GM12878 (cell line): ENCODE measurements around the gene CFI. TPM values are rescaled to one million over a fixed set of nuclear protein-coding genes. Genes with fewer than 3 reads are reported as not detected.

Source experiments
- ATAC-seq: fragments of 200-7000 bp; cut with Tn5 transposase; 3 replicates; pipeline ENCODE4 v1.9.1; 2020; ENCODE audit warnings: mild to moderate bottlenecking, moderate library complexity
- BruUV-seq: library from RNA; stranded (reverse); fragments of 400-500 nt; replicated peaks from 2 replicates; lab custom pipeline; 2021; lab: Mats Ljungman, UMichigan
- CTCF ChIA-PET: fragments of 300-600 bp; sonication (Branson Sonifier 250); formaldehyde crosslinking; extraction: SDS; loops from one replicate; lab custom pipeline; 2021; ENCODE audit warnings: inconsistent platforms; lab: Yijun Ruan, JAX
- POLR2A ChIA-PET: fragments of 350-600 bp; formaldehyde crosslinking; extraction: SDS; loops from one replicate; lab custom pipeline; 2021; ENCODE audit warnings: inconsistent platforms; lab: Charles Lee
- RAD21 ChIA-PET: fragments of 300-600 bp; sonication (Branson Sonifier 250); formaldehyde crosslinking; loops from one replicate; lab custom pipeline; 2023; ENCODE audit warnings: antibody characterized with exemption; ENCODE audit not compliant: unreplicated experiment; lab: Charles Lee
- SMC1A ChIA-PET: fragments of 300-600 bp; sonication (Branson Sonifier 250); formaldehyde crosslinking; loops from one replicate; lab custom pipeline; 2023; ENCODE audit not compliant: unreplicated experiment, uncharacterized antibody; lab: Charles Lee
- DNase-seq: peaks from one replicate; pipeline ENCODE4 v3.0.0-alpha.2; 2011; ENCODE audit warnings: low read depth, low spot score
- FAIRE-seq: peaks from 3 replicates; lab custom pipeline; 2011; peaks lifted over from hg19 to GRCh38; lab: Jason Lieb, UNC
- H2AFZ ChIP-seq: 2 replicates; pipeline ENCODE4 v1.6.0; 2011; ENCODE audit warnings: low read depth, low read length, control low read depth; ENCODE audit not compliant: control insufficient read depth
- H3K27ac ChIP-seq: 2 replicates; pipeline ENCODE4 v1.5.1; 2011; ENCODE audit warnings: control low read depth; ENCODE audit not compliant: control insufficient read depth, insufficient read depth
- H3K27me3 ChIP-seq, 2 experiments: replicated peaks in 1 of 2; 2 replicates each; pipeline versions ENCODE4 v1.6.0 to v1.6.1; 2011; ENCODE audit warnings: low read length in 1 of 2; ENCODE audit not compliant: control insufficient read depth in 2 of 2, insufficient read depth in 2 of 2
- H3K36me3 ChIP-seq, 2 experiments: 2 replicates each; pipeline ENCODE4 v1.5.1; 2011; ENCODE audit warnings: low read length in 1 of 2; ENCODE audit not compliant: control insufficient read depth in 2 of 2, insufficient read depth in 2 of 2
- H3K4me1 ChIP-seq: 2 replicates; pipeline ENCODE4 v1.6.1; 2011; ENCODE audit warnings: mild to moderate bottlenecking, low read length, moderate library complexity, mixed read lengths; ENCODE audit not compliant: control insufficient read depth, insufficient read depth
- H3K4me2 ChIP-seq: 2 replicates; pipeline ENCODE4 v1.6.0; 2011; ENCODE audit warnings: control low read depth; ENCODE audit not compliant: control insufficient read depth, insufficient read depth
- H3K4me3 ChIP-seq: fragments of 200-600 bp; sonication (generic); 2 replicates; pipeline ENCODE4 v1.5.1; 2016
- H3K79me2 ChIP-seq: 2 replicates; pipeline ENCODE4 v1.6.0; 2011; ENCODE audit warnings: low read length; ENCODE audit not compliant: control insufficient read depth, insufficient read depth
- H3K9ac ChIP-seq: 2 replicates; pipeline ENCODE4 v1.8.0; 2011; ENCODE audit warnings: low read length, control low read depth, mixed read lengths; ENCODE audit not compliant: control insufficient read depth, insufficient read depth
- H3K9me3 ChIP-seq: replicated peaks from 3 replicates; pipeline ENCODE4 v1.5.1; 2011; ENCODE audit warnings: mild to moderate bottlenecking, low read length; ENCODE audit not compliant: control insufficient read depth, insufficient read depth
- H4K20me1 ChIP-seq: 2 replicates; pipeline ENCODE4 v1.6.0; 2011; ENCODE audit not compliant: control insufficient read depth, insufficient read depth
- ATF7 ChIP-seq: fragments of 450-650 bp; IDR thresholded peaks from 2 replicates; pipeline ENCODE4 v1.6.1; 2016; ENCODE audit warnings: low read depth, mild to moderate bottlenecking
- BMI1 ChIP-seq: fragments of 450-650 bp; IDR thresholded peaks from 2 replicates; pipeline ENCODE4 v1.6.1; 2016; ENCODE audit warnings: mild to moderate bottlenecking, moderate library complexity, borderline replicate concordance
- IKZF2 ChIP-seq, 2 experiments: fragments of 450-650 bp; IDR thresholded peaks; 2 replicates each; pipeline ENCODE4 v1.6.1; 2017; ENCODE audit warnings: mild to moderate bottlenecking in 2 of 2, moderate library complexity in 2 of 2
- LARP7 ChIP-seq: fragments of 450-650 bp; IDR thresholded peaks from 2 replicates; pipeline ENCODE4 v1.6.1; 2017; ENCODE audit warnings: mild to moderate bottlenecking
- NR2C1 ChIP-seq: fragments of 450-650 bp; IDR thresholded peaks from 2 replicates; pipeline ENCODE4 v1.6.1; 2017; ENCODE audit warnings: antibody characterized with exemption, mild to moderate bottlenecking, moderate library complexity
- NR2C2 ChIP-seq: IDR thresholded peaks from 2 replicates; pipeline ENCODE4 v1.6.1; 2011; ENCODE audit warnings: borderline replicate concordance, low read depth; ENCODE audit not compliant: control insufficient read depth, insufficient read length
- RCOR1 ChIP-seq: conservative IDR thresholded peaks from 2 replicates; pipeline ENCODE4 v1.6.1; 2012; ENCODE audit warnings: low read depth, low read length, improper control_type of control experiment
- RFX5 ChIP-seq: IDR thresholded peaks from 2 replicates; pipeline ENCODE4 v1.6.1; 2011; ENCODE audit warnings: low read depth, low read length, improper control_type of control experiment
- STAT3 ChIP-seq: IDR thresholded peaks from 2 replicates; pipeline ENCODE4 v1.6.1; 2011; ENCODE audit warnings: low read depth, low read length, improper control_type of control experiment
- SUZ12 ChIP-seq: fragments of 200-600 bp; sonication (generic); IDR thresholded peaks from one replicate; pipeline ENCODE4 v1.6.1; 2018; ENCODE audit warnings: antibody characterized with exemption, mild to moderate bottlenecking; ENCODE audit not compliant: unreplicated experiment
- WGBS: methylation state at CpG from one replicate; pipeline ENCODE4 v1.1.6; 2016; ENCODE audit warnings: low lambda C conversion rate; ENCODE audit not compliant: insufficient replicate concordance, insufficient coverage; ENCODE audit errors: missing lambda C conversion rate; 5-methylcytosine and 5-hydroxymethylcytosine counted together
- in situ Hi-C: fragments of 300-500 bp; cut with MboI; formaldehyde crosslinking; loops from 9 replicates; pipeline ENCODE4 v1.14.3; 2018; ENCODE audit warnings: mixed read lengths
- intact Hi-C: fragments of 100-400 bp; cut with micrococcal nuclease; formaldehyde crosslinking; loops from one replicate; pipeline ENCODE4 v1.14.2; 2022; ENCODE audit not compliant: unreplicated experiment
- polyA plus RNA-seq, 11 experiments: library from polyadenylated mRNA; depleted of rRNA in 4 of 11; unstranded in 6 of 11; stranded (reverse) in 5 of 11; fragments of >200 nt; fragmentation: Nextera tagmentation in 4 of 11; fragmentation: Illumina TruSeq in 1 of 11; extraction: Ambion mirVana in 4 of 11; extraction: Trizol in 1 of 11; gene quantifications; 1 replicate in 1 of 11; 2 replicates in 10 of 11; pipeline versions ENCODE4 v1.2.1 to v1.2.3, GENCODE V29; 2011 to 2016; ENCODE audit warnings: inconsistent platforms in 2 of 11, missing spikeins in 2 of 11, low read depth in 1 of 11
- total RNA-seq, 4 experiments: library from RNA; depleted of rRNA in 3 of 4; stranded (reverse); fragments of >200 nt in 3 of 4; fragmentation: Illumina TruSeq in 1 of 4; extraction: Trizol in 1 of 4; gene quantifications; 2 replicates each; pipeline versions ENCODE4 v1.2.1 to v1.2.3, GENCODE V29; 2013 to 2021

The CFI gene
- total and polyA plus RNA-seq, 10 of the 15 experiments (the other 5 are each of a cell fraction or from before 2014, with no cell fraction given): 0.15 to 0.28 TPM; not detected in 8

GRCh38 chr4:109748114-109748513 is 53.7 kb downstream of the CFI start:
- H3K9ac ChIP-seq: no peak overlapping the region
- H3K4me2 ChIP-seq: no peak overlapping the region
- in situ Hi-C loops (no loop called here), intact Hi-C loops (no loop called here)
- ChIA-PET SMC1A (no interaction called here), RAD21 (no interaction called here), POLR2A (no interaction called here), CTCF (no interaction called here)
- H3K27me3 ChIP-seq: no peaks in the 10 kb centered on the region
- DNase-seq (no peak), FAIRE-seq (no peak), ATAC-seq (no peak)
- no peak overlapping the region for H2AFZ ChIP-seq
- 0% methylated on average over 1 of the region's 1 CpG for WGBS
- no peaks in the 10 kb centered on the region for H3K79me2 ChIP-seq
- no peaks in the 10 kb centered on the region for H3K36me3 ChIP-seq
- no TSS peak for BruUV-seq
- no peak overlapping the region for H3K27ac ChIP-seq
- H4K20me1 ChIP-seq: no peaks in the 10 kb centered on the region
- no peak overlapping the region for H3K4me3 ChIP-seq
- H3K4me1 ChIP-seq: no peaks in the 10 kb centered on the region
- no peak for TF ChIP-seq RCOR1
- no peak for TF ChIP-seq RFX5
- TF ChIP-seq BMI1: no peak
- TF ChIP-seq LARP7: no peak
- TF ChIP-seq ATF7: no peak
- TF ChIP-seq SUZ12: no peak
- no peak for TF ChIP-seq NR2C2
- no peak for TF ChIP-seq STAT3
- TF ChIP-seq IKZF2 (IDR thresholded peaks at IDR 0.05): no peak
- TF ChIP-seq NR2C1: no peak
- H3K9me3 ChIP-seq: no peaks in the 10 kb centered on the region
